IPS DF 19.7 (cell line): ENCODE results near the gene LMNB1.

ENCODE experiments used
- DNase-seq: peaks from one replicate; pipeline ENCODE4 v3.0.0-alpha.2; 2013; ENCODE audit warnings: low read depth, low spot score

LMNB1 gene

GRCh38 chr5:126883564-126884245 lies 106.8 kb downstream of the LMNB1 start:
- DNase-seq, result no peak

GRCh38 chr5:126884269-126884819 lies 107.4 kb downstream of the LMNB1 start:
- no peak for DNase-seq
